GM19397 (cell line): ENCODE data around the gene LRIG1.

ENCODE experiments used
- ATAC-seq: cut with Tn5 transposase; IDR thresholded peaks from one replicate; pipeline ENCODE4 v1.9.1; 2021; ENCODE audit warnings: mild to moderate bottlenecking, moderate library complexity; ENCODE audit not compliant: unreplicated experiment

The LRIG1 gene

GRCh38 chr3:66363148-66363547 lies 137.7 kb downstream of the LRIG1 start:
- ATAC-seq: no peak

GRCh38 chr3:66362541-66362941 lies 138.3 kb downstream of the LRIG1 start:
- no peak for ATAC-seq

- ATAC-seq: no peak
Measured at GRCh38 chr3:66361356-66361755, 139.5 kb downstream of the LRIG1 start.

- ATAC-seq: no peak
Measured at GRCh38 chr3:66355997-66356396, 144.8 kb downstream of the LRIG1 start.

DNA sequence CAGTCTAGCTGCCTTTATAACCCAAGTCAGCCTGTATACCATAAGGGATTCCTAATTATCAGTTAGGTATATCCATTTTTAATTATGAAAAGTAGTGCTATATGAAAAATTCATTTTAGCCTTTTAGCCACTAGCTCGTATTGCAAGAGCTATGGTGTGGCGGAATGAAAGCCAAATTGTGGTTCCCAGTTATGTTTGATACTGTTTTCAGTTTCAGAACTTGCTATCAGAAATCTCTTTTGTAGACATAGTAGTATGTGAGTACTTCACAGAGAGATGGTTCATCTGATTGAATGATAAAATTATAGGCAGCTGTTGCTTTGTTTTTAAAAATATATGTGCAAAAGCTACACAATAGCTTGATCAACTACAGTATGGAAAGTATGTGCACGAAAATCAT lies 145.4 kb downstream of the LRIG1 start:
- no peak for ATAC-seq

GRCh38 chr3:66354001-66354400 lies 146.8 kb downstream of the LRIG1 start:
- ATAC-seq: no peak

DNA sequence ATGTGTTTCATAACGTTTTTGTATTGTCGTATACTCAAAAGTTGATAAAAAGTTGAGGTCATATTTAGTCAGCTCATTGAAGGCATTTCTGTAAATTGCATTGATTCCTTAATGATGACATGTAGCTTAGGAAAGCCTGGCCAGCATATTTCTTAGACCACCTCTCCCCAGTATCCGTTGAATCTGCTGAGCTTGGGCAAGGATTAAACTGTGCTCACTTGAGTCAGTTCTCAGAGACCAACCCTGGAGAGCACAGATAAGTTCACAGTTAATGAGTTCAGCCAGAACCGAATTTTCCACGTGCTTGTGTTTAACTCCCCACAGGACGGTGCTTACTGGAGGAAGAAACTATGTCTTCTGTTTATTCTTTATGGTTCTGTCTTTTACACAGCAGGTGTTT lies 147.3 kb downstream of the LRIG1 start:
- ATAC-seq: no peak

- ATAC-seq: no peak
Measured at GRCh38 chr3:66353039-66353438, 147.8 kb downstream of the LRIG1 start.

DNA sequence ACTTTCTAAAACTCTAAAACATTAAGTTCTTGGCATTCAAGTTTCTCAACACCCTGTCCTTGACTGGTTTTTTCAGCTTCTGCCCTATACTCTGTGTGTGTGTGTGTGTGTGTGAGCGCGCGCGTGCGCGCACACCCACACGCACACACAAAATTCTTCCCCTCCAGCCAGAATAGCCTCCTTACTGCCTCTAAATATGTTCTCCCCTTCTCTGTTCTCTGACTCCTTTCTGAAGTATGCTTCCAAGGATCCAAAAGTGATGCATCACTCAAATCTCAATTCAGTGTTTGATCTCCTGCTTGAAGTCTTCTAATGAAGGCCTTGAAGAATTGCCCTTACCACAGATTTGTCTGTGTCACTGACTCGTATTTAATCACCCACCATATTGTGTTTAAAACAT lies 150.2 kb downstream of the LRIG1 start:
- ATAC-seq: no peak

GRCh38 chr3:66348704-66349103 lies 152.1 kb downstream of the LRIG1 start:
- ATAC-seq: no peak

DNA sequence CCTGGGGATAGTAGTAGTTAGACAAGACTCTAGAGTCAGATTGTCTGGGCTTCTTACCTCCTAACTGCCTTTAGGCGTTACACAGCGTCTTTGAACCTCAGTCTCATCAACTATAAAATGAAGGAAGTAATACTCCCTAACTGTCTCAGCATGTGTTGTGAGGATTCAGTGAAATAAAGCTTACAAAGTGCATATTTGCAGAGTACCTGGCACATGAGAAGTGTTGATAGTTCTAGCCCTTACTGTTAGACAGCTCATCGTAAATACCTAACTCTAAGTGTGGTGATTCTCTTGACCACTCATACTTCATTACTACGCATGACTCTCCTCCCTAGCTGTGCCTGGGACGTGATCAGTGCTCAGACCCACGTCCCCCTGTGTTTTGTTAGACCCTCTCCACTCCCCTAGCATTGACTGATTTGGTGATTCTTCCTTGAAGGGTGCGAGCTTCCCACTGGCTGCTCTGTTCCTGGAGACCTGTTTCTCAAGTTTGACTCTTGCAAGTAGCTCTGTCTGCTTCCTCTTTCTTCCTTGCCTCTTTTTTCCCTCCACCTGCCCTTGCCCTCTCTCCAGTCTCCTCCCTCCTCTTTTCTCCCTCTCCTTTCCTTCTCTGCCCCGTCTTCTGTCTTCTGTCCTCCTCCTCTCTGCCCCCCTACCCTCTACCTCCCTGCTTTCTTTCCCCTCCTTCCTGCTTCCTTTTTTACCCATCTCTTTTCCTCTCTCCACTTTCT lies 155.8 kb downstream of the LRIG1 start:
- no peak for ATAC-seq

DNA sequence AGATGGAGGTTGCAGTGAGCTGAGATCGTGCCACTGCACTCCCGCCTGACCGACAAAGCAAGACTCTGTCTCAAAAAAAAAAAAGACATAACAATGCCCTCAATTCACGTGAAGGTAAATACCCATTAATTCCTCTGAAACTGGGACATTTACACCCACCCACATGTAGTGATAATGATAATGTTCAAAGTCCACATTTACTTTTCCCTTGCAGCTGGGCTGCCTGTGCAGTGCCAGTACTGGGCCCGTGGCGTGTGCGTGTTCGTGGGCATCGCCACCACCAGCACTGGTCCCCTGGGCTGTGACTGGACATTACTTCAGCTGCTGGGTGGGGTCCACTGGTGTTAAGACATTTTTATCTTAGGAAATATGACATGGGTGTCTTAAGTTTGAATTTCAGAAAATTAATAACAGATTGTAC lies 156.4 kb downstream of the LRIG1 start:
- no peak for ATAC-seq

DNA sequence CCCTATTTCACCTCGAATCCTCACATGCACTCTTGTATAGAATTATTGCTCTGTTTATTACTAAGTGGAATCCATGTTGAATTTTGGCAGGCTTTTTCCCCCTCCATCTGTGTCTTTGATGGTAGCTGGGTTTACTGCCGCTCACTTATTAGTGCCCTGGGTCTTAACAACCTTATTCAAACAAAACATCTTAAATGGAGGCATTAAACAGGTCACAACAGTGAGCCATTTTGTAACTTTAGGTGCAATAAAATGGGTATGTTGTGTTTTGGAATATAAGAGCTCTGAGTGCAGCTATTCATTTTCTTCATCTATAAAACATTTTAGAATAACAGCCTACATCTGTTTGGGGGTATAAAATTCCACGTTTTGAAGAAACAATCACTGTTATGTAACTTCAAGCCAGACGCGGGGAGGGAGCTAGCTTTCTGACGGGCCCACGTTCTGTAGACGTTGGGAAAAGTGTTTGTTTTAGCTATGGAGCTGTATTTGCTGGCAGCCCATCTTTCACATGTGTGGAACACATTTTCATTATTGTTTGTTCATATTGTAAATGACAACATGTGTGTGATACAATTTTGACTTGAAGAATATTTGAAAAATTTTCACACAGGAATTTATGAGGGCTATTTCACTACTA lies 158.0 kb downstream of the LRIG1 start:
- no peak for ATAC-seq

- ATAC-seq: no peak
Measured at GRCh38 chr3:66338927-66339326, 161.9 kb downstream of the LRIG1 start.

DNA sequence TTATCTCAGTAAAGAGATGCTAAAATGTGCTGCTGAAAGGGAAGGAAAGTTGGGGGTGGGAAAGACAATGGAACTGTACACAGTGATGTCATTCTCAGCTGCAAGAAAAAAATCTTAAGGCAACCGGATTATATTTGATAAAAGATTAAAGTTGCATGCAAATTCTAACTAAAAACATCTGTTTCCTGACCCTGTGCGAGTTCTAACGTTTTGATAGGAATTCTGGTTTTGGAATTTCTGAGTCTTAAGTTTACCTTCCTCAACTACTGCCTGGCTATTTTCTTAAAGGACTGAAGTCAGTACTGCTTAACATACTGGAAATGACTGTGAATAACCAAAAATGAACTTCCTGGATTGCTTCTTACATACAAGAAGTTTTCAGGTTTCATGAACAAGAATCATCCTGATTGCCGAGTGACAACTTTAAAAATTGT lies 164.5 kb downstream of the LRIG1 start:
- no peak for ATAC-seq

GRCh38 chr3:66335671-66336070 lies 165.2 kb downstream of the LRIG1 start:
- no peak for ATAC-seq
